SK-N-SH treated with all-trans-retinoic acid at 6 μM for 48 hours (cell line): Measurements from ENCODE around the gene HPS1.

Source experiments
- BACH2 ChIP-seq: fragments of 250-450 bp; sonication (Bioruptor Pico); IDR thresholded peaks from 2 replicates; pipeline ENCODE4 v1.9.0; 2021; ENCODE audit warnings: mild to moderate bottlenecking, borderline replicate concordance
- SNAI2 ChIP-seq: fragments of 250-450 bp; sonication (Bioruptor Pico); IDR thresholded peaks from 2 replicates; pipeline ENCODE4 v1.5.0; 2020; ENCODE audit warnings: mild to moderate bottlenecking, moderate library complexity
- TF ChIP-seq, protein P1 (sequence below): fragments of 250-450 bp; sonication (Bioruptor Pico); IDR thresholded peaks from 2 replicates; pipeline ENCODE4 v1.8.0; 2020; ENCODE audit warnings: mild to moderate bottlenecking, moderate library complexity, borderline replicate concordance

DNA sequence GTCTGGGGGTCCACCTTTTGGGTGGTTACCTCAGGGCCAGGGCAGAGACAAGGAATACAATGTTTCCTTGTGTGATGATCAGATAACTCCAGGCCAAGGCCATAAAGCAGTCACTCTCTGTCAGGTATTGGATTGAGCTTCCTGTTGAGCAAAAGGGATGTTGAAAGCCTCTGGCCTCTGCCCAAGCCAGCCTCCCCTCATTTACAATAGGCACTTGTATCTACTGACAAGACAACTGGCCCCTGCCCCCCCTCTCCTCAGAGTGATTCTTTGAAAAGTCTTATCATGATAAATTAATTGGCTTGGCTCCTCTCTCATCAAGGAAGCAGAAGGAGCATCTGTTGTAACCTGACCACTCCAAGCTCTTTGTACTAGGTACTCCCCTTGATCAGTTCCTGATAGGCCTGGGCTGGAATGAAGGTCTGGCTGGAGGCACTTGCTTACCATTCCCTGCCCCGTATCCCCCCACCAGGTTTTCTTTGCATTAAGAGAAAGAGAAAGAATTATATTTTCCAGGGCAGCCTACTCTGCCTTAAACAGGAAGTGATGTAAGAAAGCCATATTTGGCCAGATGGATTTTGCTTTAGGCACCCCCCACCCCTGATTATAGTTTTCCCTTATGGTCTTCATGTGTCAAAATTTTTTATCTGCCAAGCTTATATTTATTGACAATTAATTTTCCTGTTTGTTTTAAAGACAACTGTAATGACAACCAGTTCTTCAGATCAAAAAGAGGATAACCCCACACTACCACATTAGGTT, 42.1 kb upstream of the HPS1 start:
- TF ChIP-seq, protein P1, sequence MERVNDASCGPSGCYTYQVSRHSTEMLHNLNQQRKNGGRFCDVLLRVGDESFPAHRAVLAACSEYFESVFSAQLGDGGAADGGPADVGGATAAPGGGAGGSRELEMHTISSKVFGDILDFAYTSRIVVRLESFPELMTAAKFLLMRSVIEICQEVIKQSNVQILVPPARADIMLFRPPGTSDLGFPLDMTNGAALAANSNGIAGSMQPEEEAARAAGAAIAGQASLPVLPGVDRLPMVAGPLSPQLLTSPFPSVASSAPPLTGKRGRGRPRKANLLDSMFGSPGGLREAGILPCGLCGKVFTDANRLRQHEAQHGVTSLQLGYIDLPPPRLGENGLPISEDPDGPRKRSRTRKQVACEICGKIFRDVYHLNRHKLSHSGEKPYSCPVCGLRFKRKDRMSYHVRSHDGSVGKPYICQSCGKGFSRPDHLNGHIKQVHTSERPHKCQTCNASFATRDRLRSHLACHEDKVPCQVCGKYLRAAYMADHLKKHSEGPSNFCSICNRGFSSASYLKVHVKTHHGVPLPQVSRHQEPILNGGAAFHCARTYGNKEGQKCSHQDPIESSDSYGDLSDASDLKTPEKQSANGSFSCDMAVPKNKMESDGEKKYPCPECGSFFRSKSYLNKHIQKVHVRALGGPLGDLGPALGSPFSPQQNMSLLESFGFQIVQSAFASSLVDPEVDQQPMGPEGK (CRISPR knock-in tag), result no peak
- TF ChIP-seq SNAI2 (CRISPR knock-in tag), result no peak
- TF ChIP-seq BACH2 (CRISPR knock-in tag), result no peak
